WERI-Rb-1 (cell line): ENCODE data around the gene OR7A5.
A peak's percentile ranks its signal among the peaks of the same experiment; 100 is the strongest.
"Not testable (repeated sequence)": the region's sequence is repeated elsewhere in the genome, so short reads cannot be mapped to it uniquely, and the experiment has no call there.

ENCODE experiments used
- DNase-seq: peaks from one replicate; pipeline ENCODE4 v3.0.0-alpha.2; 2020
- H3K27ac ChIP-seq: fragments of 250-450 bp; sonication (Bioruptor Pico); 2 replicates; pipeline ENCODE4 v1.5.1; 2020; ENCODE audit warnings: mild to moderate bottlenecking, moderate library complexity
- H3K27me3 ChIP-seq: fragments of 250-450 bp; sonication (Bioruptor Pico); 2 replicates; pipeline ENCODE4 v1.5.1; 2021; ENCODE audit warnings: mild to moderate bottlenecking, low read depth, moderate library complexity; ENCODE audit not compliant: insufficient read depth, severe bottlenecking
- H3K36me3 ChIP-seq: fragments of 250-450 bp; sonication (Bioruptor Pico); 2 replicates; pipeline ENCODE4 v1.5.1; 2020; ENCODE audit warnings: mild to moderate bottlenecking, moderate library complexity
- H3K4me3 ChIP-seq: 2 replicates; pipeline ENCODE4 v1.5.1; 2011; ENCODE audit warnings: low read depth, mild to moderate bottlenecking, control low read depth, low read length
- H3K9me3 ChIP-seq: fragments of 250-450 bp; sonication (Bioruptor Pico); 2 replicates; pipeline ENCODE4 v1.5.1; 2021; ENCODE audit warnings: mild to moderate bottlenecking, moderate library complexity; ENCODE audit not compliant: severe bottlenecking
- TF ChIP-seq, protein P1 (sequence below): IDR thresholded peaks from 2 replicates; pipeline ENCODE4 v1.5.1; 2011; ENCODE audit warnings: low read depth, mild to moderate bottlenecking, control low read depth, inconsistent platforms, low read length

OR7A5 gene

GRCh38 chr19:14796021-14796420 lies 39.0 kb downstream of the OR7A5 start:
- no peak for DNase-seq
- no peaks in the 10 kb centered on the region for H3K36me3 ChIP-seq
- no peaks in the 10 kb centered on the region for H3K9me3 ChIP-seq
- no peak overlapping the region for H3K27ac ChIP-seq
- no peak overlapping the region for H3K4me3 ChIP-seq
- TF ChIP-seq, protein P1, sequence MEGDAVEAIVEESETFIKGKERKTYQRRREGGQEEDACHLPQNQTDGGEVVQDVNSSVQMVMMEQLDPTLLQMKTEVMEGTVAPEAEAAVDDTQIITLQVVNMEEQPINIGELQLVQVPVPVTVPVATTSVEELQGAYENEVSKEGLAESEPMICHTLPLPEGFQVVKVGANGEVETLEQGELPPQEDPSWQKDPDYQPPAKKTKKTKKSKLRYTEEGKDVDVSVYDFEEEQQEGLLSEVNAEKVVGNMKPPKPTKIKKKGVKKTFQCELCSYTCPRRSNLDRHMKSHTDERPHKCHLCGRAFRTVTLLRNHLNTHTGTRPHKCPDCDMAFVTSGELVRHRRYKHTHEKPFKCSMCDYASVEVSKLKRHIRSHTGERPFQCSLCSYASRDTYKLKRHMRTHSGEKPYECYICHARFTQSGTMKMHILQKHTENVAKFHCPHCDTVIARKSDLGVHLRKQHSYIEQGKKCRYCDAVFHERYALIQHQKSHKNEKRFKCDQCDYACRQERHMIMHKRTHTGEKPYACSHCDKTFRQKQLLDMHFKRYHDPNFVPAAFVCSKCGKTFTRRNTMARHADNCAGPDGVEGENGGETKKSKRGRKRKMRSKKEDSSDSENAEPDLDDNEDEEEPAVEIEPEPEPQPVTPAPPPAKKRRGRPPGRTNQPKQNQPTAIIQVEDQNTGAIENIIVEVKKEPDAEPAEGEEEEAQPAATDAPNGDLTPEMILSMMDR: no peak
- peaks cover 77% of the 10 kb centered on the region for H3K27me3 ChIP-seq

DNA sequence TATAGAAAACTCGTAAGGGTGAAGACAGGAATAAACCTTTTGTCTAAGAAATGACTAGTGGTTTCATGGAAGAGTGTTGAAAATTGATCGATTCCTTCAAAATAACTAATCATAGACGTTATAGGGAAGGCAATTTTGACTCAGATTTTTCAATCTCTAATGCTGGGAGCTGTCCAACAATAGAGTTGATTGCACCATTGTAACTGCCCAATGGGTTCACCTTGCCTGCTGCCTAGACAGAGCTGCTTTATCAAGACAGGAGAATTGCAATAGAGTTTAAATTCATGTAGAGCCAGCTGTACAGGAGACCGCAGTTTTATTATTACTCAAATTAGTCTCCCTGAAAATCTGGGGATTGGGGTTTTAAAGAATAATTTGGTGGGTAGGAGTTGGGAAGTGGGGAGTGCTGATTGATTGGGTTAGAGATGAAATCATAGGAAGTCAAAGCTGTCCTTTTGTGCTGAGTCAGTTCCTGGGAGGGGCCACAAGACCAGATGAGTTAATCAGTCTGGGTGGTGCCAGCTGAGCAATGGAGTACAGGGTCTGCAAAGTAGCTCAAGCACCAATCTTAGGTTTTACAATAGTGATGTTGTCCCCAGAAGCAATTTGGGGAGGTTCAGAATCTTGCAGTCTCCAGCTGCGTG lies 39.8 kb downstream of the OR7A5 start:
- TF ChIP-seq, protein P1: no peak
- Histone ChIP-seq H3K27me3 (peaks cover 72% of the 10 kb centered on the region), H3K27ac (no peak overlapping the region), H3K9me3 (no peaks in the 10 kb centered on the region), H3K4me3 (no peak overlapping the region), H3K36me3 (no peaks in the 10 kb centered on the region)
- no peak for DNase-seq

DNA sequence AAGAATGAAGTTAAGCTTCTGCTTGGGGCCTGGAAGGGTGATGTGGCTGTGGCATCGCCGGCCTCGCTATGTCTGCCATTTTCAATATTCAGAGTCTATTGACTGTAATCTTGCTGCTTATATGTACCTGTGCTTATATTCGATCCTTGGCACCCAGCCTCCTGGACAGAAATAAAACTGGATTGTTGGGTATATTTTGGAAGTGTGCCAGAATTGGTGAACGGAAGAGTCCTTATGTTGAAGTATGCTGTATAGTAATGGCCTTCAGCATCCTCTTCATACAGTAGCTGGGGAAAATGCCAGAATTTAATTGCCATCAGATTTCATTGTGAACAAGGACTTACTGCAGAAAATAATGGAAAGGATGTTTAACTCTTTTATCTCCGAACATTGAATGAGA lies 42.7 kb downstream of the OR7A5 start:
- not testable (repeated sequence) for H3K9me3 ChIP-seq, H3K4me3 ChIP-seq, H3K36me3 ChIP-seq, H3K27ac ChIP-seq, DNase-seq
- H3K27me3 ChIP-seq: peaks cover 76% of the 10 kb centered on the region

DNA sequence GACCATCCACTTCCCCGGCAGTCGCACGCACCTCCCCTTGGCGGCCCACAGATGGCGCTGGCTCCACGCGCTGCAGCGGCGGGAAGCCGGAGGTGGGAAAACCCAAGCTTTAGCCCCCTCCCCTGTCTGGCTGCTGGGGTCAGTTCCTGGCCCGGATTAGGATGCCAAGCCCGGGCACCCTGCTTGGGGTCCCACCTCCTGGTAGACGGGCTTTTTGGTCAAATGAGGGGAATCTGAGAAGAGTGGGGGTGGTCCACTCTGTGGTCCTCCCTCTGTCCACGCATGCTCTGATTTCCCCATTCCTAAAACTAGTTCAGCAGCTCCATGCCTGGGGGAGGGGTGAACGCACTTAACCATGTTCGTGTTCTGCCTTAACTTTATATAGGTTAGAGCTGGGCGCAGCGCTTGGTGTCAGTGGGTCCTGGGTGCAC lies 48.5 kb downstream of the OR7A5 start:
- H3K36me3 ChIP-seq: no peaks in the 10 kb centered on the region
- no peak overlapping the region for H3K4me3 ChIP-seq
- H3K9me3 ChIP-seq: no peaks in the 10 kb centered on the region
- H3K27ac ChIP-seq: no peak overlapping the region
- TF ChIP-seq, protein P1: peak; percentile 82
- peaks cover 65% of the 10 kb centered on the region for H3K27me3 ChIP-seq
- peak; percentile 17 for DNase-seq

- H3K27ac ChIP-seq, DNase-seq, H3K4me3 ChIP-seq, H3K36me3 ChIP-seq, H3K9me3 ChIP-seq: not testable (repeated sequence)
- H3K27me3 ChIP-seq: peaks cover 64% of the 10 kb centered on the region
These were observed 49.7 kb downstream of the OR7A5 start for GRCh38 chr19:14785102-14785793.

DNA sequence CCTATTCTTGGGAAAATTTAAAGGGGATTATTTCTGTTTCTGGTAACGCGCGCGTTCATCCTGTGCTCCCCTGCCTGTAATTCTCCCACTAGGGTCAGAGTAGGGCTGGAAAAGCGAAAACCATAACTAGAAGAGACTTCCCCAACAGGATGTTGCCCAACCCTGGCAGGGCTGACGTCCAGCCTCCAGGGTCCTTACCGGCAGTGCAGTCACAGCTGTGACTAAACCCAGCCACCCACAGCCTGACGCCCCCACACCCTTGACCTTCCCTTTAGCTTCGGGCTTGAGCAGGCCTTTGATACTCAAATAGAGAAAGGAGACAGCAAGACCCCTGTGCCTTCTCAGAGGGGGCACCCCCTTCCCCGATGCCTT lies 50.3 kb downstream of the OR7A5 start:
- H3K4me3 ChIP-seq, H3K36me3 ChIP-seq, H3K9me3 ChIP-seq, H3K27ac ChIP-seq, DNase-seq: not testable (repeated sequence)
- peaks cover 70% of the 10 kb centered on the region for H3K27me3 ChIP-seq

GRCh38 chr19:14783410-14783998 lies 51.5 kb downstream of the OR7A5 start:
- H3K27me3 ChIP-seq: peaks cover 63% of the 10 kb centered on the region
- not testable (repeated sequence) for H3K4me3 ChIP-seq, H3K36me3 ChIP-seq, H3K9me3 ChIP-seq, DNase-seq, H3K27ac ChIP-seq
